ENCODE results near the gene ZNF165. TPM values are rescaled to one million over a fixed set of nuclear protein-coding genes. Genes with fewer than 3 reads are reported as not detected.

ZNF165 gene
- total and polyA plus RNA-seq, 2 of the 8 experiments (the other 6 are each of a cell fraction or from before 2014, with no cell fraction given), result 1.2 to 9.3 TPM

- no peaks in the 10 kb centered on the region for H4K20me1 ChIP-seq (replicated peaks in 1 of 2; ENCODE audit: control insufficient read depth in 1 of 2, insufficient read depth in 2 of 2, low read length in 2 of 2)
- no peak overlapping the region for H3K9ac ChIP-seq (replicated peaks in 1 of 4; ENCODE audit: extremely low read depth in 1 of 4, low read depth in 3 of 4, low read length in 3 of 4)
- peaks cover 0 to 8% (median 2%) of the 10 kb centered on the region in 4 experiments; a peak in 3 of 7 replicates for H3K4me1 ChIP-seq (replicated peaks in 1 of 4; ENCODE audit: control insufficient read depth in 3 of 4, insufficient read depth in 4 of 4, low read length in 3 of 4)
- H3K36me3 ChIP-seq (ENCODE audit: control insufficient read depth in 2 of 4, insufficient read depth in 4 of 4, low read length in 3 of 4), result peaks cover 0 to 7% (median 2%) of the 10 kb centered on the region in 4 experiments; a peak in 6 of 8 replicates
- H3K27me3 ChIP-seq (replicated peaks in 1 of 4; ENCODE audit: control insufficient read depth in 3 of 4, extremely low read depth in 1 of 4, insufficient read depth in 3 of 4, low read length in 3 of 4), result no peaks in the 10 kb centered on the region
- H3K9me3 ChIP-seq (ENCODE audit: insufficient read depth in 2 of 2, low read depth in 1 of 2, low read length in 1 of 2), result no peaks in the 10 kb centered on the region
- H3K79me1 ChIP-seq (ENCODE audit: low read depth, low read length), result no peaks in the 10 kb centered on the region; the same call in 1 of the 2 replicates
- H3K4me3 ChIP-seq (ENCODE audit: extremely low read depth in 1 of 4, insufficient read depth in 2 of 4, low read depth in 3 of 4, low read length in 4 of 4), result no peak overlapping the region
- H3K56ac ChIP-seq (replicated peaks; ENCODE audit: insufficient read length, low read depth, low read length), result no peak overlapping the region
- H3K14ac ChIP-seq (ENCODE audit: insufficient read length), result no peak overlapping the region
- 72% methylated on average over 1 of the region's 1 CpG; no CpG with 5 or more reads in 1 of the 2 experiments for WGBS, 2 experiments (ENCODE audit: extremely low coverage in 1 of 2, insufficient coverage in 1 of 2, insufficient read length in 1 of 2, insufficient replicate concordance in 2 of 2, low coverage in 1 of 2, low lambda C conversion rate in 2 of 2, missing lambda C conversion rate in 1 of 2)
- H3K23ac ChIP-seq (ENCODE audit: insufficient read length), result no peak overlapping the region
- FAIRE-seq (no peak), DNase-seq (ENCODE audit: low read depth in 1 of 2, low spot score in 2 of 2) (no peak)
- H3K18ac ChIP-seq (ENCODE audit: extremely low read depth, low read length), result no peak overlapping the region
- no peak overlapping the region for H2BK5ac ChIP-seq (ENCODE audit: low read depth, low read length)
- no peak overlapping the region; a peak in 1 of 4 replicates for H3K4me2 ChIP-seq (ENCODE audit: insufficient read depth in 1 of 2, low read depth in 2 of 2, low read length in 2 of 2)
- H2BK15ac ChIP-seq (ENCODE audit: low read length), result no peak overlapping the region
- ChIA-PET CTCF (ENCODE audit: partially characterized antibody) (interaction anchor here (0.6 to 1.3 kb wide), 2 partner anchors 16 to 38 kb away, joined by 3 read pairs; no protein-coding TSS in a partner anchor), POLR2A (ENCODE audit: partially characterized antibody) (no interaction called here)
- H3K79me2 ChIP-seq (ENCODE audit: control insufficient read depth in 1 of 2, insufficient read depth in 2 of 2, low read length in 2 of 2), result peaks cover 0 to 29% of the 10 kb centered on the region in 2 experiments; a peak in 2 of 4 replicates
- no peak overlapping the region for H4K91ac ChIP-seq (replicated peaks; ENCODE audit: insufficient read length, low read length)
- no peak overlapping the region for H3K27ac ChIP-seq (ENCODE audit: low read depth, low read length)
- no peak overlapping the region for H4K5ac ChIP-seq (ENCODE audit: insufficient read length, low read depth, low read length)
- no peak overlapping the region for H2BK20ac ChIP-seq (ENCODE audit: low read length)
- H2BK12ac ChIP-seq (ENCODE audit: low read depth, low read length), result no peak overlapping the region
- no peak overlapping the region for H3K4ac ChIP-seq (replicated peaks; ENCODE audit: insufficient read length, low read depth, low read length)
- no peak overlapping the region for H2AK5ac ChIP-seq (ENCODE audit: low read depth, low read length)
- H3K23me2 ChIP-seq (ENCODE audit: low read depth, low read length), result peaks cover 4% of the 10 kb centered on the region; the same call in 1 of the 2 replicates
- no peak overlapping the region for H2BK120ac ChIP-seq (replicated peaks; ENCODE audit: low read depth, low read length)
- no peak overlapping the region for H4K8ac ChIP-seq (ENCODE audit: extremely low read depth, insufficient read depth, low read length)
- H2AFZ ChIP-seq (ENCODE audit: low read length), result no peak overlapping the region
- no peak for TF ChIP-seq EP300 (IDR thresholded peaks at IDR 0.05; ENCODE audit: borderline replicate concordance in 1 of 2, low read depth in 2 of 2, low read length in 2 of 2)
- TF ChIP-seq RAD21 (IDR thresholded peaks at IDR 0.05 in 1 of 2, conservative IDR thresholded peaks at IDR 0.05 in 1 of 2; ENCODE audit: low read depth in 2 of 2, low read length in 2 of 2), result no peak
- no peak for TF ChIP-seq ATF2 (IDR thresholded peaks at IDR 0.05; ENCODE audit: low read length)
- TF ChIP-seq KDM5A (IDR thresholded peaks at IDR 0.05; ENCODE audit: low read length), result no peak
- TF ChIP-seq TAF7 (optimal IDR thresholded peaks at IDR 0.05; ENCODE audit: borderline replicate concordance, low read depth, low read length), result no peak
- no peak for TF ChIP-seq ATF3 (IDR thresholded peaks at IDR 0.05; ENCODE audit: insufficient read depth, low read depth, low read length)
- TF ChIP-seq JUN (IDR thresholded peaks at IDR 0.05; ENCODE audit: low read depth, low read length), result no peak
- TF ChIP-seq TAF1 (IDR thresholded peaks at IDR 0.05; ENCODE audit: low read depth, low read length), result no peak
- TF ChIP-seq JUND (IDR thresholded peaks at IDR 0.05; ENCODE audit: low read length), result no peak
- TF ChIP-seq HDAC2 (IDR thresholded peaks at IDR 0.05; ENCODE audit: borderline replicate concordance in 1 of 2, low read depth in 2 of 2, low read length in 2 of 2), result no peak
- no peak for TF ChIP-seq POLR2A (IDR thresholded peaks at IDR 0.05; ENCODE audit: control extremely low read depth in 1 of 2, low read depth in 2 of 2, low read length in 2 of 2)
Observed at GRCh38 chr6:28134716-28135115, 54.3 kb downstream of the ZNF165 start.
